Fibroblast of gingiva (primary cell): Measurements from ENCODE around the gene KCNT2.
A peak's percentile ranks its signal among the peaks of the same experiment; 100 is the strongest.
"Not testable (repeated sequence)": the region's sequence is repeated elsewhere in the genome, so short reads cannot be mapped to it uniquely, and the experiment has no call there.

ENCODE experiments used
- DNase-seq: peaks from one replicate; pipeline ENCODE4 v3.0.0-alpha.2; 2011; ENCODE audit warnings: low read depth

KCNT2 gene

DNA sequence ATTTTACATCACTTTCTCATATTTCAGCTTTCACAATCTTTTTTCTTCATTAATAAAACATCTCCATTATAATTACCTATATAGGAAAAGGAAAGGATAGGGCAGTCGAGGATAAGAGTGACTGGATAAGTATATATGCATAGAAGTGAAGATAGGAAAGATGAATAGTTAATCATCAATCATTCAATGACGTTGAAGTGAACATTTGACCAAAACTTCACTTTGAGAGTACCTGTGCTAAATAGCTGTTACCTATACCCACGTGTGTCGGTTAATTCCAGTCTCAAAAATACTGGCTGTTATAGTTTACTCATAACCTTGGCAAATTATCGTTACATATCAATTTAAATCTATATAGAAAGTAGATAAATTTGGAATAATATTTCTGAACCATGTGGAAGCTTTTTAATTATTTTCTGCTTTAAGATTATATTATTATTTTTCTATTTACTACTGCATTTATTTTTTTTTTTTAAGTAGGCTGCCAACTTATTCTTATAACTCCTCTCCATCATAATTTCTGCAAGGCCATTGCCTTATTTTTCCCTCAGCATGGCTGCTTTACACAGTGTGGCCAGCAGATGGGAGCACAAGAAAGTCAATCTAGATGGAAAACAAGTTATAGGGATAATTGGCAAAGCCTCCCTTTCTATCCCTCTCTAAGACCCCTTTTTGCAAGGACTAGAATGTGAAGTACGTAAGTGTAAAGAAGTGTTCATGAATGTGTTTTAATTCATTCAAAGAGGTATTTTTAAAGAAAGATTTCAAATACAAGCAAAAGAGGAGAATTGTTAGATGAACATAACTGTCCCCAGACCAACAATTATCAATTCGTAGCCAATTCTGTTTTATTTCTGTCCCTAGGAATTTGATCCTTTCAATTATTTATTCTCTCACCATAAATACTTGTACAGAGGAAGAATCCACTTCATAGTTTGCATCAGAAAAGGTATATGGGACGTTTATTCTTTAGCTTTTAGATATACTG, 290.4 kb downstream of the KCNT2 start:
- peak; percentile 41 for DNase-seq

DNA sequence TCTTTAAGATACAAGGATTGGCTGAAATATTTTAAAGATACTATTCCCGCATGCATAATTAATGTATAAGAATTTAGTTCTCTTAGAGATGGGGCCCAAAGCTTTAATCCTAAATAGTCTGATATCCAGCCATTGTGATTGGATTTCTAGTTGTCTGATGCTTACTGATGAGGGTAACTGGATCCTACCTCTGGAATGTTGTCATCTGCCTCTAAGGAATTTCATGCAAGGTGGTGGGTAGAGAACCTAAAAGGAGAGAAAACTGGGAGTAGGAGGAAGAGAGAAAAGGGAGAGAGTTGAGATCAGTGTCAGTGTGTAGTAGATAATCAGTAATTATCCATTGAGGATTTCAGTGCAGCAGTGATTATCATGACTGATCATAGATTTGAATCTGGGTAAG, 295.5 kb downstream of the KCNT2 start:
- DNase-seq = no peak

DNA sequence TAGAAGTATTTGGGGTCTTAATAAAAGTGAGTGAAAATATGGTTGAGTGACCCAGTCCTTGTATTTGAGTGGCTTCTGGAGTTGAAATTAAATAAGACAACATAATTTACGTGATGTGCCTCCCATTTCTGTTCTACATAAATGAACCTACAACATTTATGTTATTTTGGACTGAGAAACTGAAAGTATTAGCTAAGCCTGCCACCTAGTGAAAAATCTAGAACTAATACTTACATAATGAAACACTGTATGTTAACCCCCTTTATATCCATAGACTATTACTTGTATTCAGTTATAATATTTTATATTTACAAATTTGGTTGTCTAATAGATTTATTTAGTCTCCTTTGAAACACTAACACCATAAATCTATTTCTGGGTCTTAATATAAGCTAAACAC, 298.9 kb downstream of the KCNT2 start:
- DNase-seq = peak; percentile 35

DNA sequence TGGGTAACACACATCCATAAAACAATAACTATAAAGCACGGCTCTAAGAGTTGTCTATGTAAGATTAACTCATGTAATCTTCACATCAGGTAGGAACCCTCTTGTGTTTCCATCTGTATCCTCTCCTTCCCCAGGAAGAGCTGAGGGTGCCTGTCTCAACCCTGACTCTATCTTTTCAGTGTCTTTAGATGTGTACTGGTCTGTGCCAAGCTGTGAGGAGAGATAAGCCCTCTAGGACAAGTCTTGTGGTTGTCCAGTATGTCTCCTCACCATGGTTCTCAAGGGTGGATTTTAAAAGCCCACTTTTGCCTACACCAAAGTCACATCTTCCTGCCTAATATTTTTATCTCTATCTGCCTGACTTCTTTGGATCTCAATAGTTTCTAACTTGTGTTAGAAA, 300.1 kb downstream of the KCNT2 start:
- no peak for DNase-seq

DNA sequence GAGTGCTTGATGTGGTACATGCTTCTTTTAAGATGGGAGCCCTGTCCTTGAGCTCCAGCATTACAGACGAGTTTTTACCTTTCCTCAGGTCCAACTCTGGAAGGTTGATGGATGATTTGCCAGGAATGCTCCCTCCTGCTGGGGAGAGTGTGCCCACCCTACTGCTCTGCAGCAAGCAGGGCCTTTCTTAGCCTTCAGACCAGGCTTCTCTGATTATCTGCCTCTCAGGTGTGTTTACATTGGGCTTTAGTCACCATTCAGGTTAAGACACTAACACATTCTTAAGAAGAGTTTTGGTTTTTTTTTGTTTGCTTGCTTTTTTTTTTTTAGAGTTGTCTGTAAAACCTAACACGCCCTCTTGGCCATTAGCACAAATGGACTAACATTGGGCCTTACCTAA, 301.8 kb downstream of the KCNT2 start:
- no peak for DNase-seq

DNA sequence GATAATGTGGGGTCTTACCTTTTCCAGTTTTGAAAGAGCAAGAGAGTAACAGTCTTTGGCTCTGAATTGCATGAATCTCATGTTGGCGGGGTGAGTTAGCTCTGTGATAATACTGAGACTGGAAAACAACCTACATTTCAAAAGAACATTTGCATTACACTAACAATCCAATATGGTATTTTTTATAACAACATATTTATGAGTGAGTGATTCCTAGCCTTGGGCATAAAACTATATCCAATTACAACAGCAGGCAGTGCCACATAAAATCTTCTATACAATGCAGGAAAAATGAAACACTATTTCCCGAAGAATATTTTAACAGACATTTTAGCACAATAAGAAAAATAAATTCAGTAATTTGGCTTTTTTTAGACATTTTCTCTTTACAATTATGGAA, 303.0 kb downstream of the KCNT2 start:
- no peak for DNase-seq

DNA sequence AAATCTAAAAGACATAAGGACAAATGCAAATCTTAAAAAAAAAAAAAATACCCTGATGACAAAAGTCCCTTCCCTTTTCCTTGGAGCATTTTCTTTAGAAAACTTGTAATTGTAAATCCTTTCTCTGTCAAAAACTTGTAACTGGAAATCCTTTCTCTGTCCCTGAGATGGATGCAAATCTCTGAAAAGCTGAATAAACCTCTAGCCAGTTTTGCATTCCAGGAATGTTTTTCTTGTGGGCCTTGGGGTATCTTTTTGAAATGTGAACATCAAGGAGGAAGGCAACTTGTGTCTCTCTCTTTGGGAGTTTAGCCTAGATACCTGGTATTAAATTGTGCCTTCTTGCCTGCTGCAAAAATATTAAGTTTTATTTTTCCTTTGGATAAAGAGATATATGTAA, 305.3 kb downstream of the KCNT2 start:
- no peak for DNase-seq

DNA sequence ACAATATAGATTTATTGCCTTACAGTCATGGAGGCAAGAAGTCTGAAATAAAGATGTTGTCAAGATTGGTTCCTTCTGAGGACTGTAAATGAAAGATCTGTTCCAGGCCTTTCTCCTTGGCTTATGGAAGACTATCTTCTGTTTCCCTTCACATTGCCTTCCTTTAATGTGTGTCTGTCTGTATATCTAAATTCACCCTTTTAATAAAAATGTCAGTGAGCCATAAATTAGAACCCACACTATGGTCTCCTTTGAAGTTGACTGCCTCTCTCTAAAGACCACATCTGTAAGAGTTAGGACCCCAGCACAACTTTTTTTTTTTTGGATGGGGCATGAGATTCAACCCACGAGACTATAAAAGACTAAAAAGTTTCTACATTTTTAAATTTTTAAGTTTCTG, 305.8 kb downstream of the KCNT2 start:
- no peak for DNase-seq

DNA sequence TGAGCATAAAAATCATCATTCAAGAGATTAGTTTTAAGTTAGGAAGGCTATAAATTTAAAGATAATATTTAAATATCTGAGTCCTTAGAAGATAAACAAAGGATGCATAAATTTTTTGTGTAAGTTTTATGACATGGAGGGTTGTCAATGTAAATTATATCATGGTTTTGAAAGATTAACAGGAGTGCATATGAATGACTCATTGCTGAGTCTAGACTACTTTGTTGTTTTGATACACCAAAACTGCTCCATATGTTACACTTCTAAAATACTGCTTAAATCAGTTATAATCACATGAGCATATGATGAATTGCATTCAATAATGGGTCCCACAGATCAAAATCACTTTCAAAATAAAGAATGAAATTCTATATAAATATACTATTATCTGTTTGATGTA, 312.5 kb downstream of the KCNT2 start:
- DNase-seq = no peak

DNA sequence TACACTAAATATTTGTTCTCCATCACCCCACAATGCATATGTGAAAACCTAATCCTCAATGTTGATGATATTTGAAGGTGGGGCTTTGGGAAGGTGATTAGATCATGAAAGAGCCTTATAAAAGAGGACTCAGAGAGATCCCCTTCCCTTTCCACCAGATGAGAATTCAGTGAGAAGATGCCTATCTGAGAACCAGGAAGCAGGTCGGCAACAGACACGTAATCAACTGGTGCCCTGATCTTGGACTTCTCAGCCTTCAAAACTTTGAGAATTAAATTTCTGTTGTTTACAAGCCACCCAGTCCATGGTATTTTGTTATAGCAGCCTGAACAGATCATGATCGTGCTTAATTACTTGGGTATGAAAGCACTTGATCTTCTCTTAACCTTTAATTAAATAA, 329.4 kb downstream of the KCNT2 start:
- no peak for DNase-seq

DNA sequence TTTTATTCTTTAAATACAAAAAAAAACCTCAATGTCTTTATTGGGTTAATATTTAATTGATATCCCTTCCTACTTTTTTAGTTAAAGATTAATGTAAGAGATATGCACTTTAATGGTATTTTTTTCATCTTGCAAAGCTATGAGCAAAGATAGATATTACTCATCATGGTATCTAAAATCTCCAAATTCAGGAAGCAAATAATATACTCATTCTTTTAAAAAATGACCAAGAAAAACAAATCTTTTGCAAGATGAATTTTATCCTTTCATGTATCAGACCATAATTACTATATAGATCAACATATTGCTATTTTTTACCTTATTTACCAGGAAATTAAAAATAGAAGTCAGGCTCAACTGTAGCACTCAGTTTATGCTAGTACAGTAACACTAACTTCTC, 330.4 kb downstream of the KCNT2 start:
- DNase-seq = no peak

DNA sequence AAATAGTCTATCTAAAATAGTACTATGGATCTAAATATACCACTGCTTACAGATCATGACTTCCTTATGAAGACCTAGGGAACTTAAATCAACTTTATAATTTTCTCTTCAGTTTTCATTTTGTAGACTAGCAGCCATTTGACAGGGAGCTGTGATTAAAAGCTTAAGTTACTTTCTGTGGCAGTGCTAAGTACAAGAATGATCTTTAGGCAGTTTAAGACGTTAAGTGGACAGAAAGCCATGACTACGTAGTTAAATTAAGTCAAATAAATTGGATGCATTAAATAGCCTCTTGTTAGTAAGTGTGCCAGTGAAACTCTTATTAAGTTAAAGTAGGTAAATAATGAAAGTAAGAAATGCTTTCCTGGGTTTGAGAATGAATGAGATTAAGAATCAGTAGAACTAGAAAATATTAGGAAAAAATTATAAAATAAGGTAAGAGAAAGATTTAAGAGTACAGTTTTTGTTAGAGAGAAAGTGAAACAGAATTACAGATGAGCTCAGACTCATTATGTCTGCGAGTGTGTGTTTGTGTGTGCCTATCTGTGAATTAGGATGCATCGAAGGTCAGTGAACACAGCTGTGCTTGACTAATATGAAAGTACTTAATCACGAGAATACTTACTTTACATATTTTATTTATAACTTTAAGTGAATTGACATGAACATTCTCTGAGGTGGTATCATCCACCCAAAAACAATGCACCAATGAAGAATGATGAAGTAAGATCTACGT, 336.9 kb downstream of the KCNT2 start:
- no peak for DNase-seq

DNA sequence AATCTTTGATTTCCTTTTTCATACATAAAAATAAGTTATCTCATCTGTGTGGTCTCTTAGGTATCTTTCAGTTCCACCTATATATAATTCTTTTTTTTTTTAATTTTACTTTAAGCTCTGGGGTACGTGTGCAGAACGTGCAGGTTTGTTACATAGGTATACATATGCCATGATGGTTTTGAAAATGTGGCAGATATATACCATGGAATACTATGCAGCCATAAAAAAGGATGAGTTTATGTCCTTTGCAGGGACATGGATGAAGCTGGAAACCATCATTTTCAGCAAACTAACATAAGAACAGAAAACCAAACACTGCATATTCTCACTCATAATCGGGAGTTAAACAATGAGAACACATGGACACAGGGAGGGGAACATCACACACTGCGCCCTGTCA, 345.2 kb downstream of the KCNT2 start:
- not testable (repeated sequence) for DNase-seq

DNA sequence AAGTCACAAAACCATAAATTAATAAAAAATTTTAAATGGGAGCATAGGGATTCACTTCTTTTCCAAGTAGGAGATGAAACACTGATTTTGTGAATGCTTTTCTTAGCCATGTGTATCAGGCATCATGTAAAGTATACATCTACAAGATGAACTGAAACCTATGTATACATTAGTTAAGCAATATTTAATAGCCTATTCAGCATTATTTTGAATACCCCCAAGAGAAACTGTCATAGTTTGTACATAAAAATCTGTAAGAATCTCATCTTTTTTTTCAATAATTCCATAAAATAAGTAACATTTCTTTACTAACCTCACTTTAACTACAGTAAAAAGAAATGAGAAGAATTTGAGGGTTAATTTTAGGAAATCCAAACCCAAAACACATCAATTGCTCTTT, 348.0 kb downstream of the KCNT2 start:
- DNase-seq = no peak

DNA sequence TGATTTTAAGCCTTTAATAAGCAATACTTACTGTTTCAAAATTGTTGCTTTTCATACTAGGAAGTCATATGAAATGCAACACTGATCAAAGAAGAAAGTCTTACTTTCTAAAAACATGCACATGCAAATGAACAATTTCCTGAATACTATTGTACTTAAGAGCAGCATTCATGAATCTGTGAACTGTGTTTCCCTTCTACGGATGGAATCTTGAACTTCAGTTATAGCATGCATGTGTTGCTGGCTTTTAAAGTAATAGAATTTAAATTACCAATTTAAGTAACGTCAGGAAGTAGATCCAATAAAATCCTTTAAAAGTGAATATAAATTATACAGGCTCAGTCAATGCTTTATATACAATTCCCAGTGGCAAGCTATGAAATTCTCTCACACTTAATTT, 348.9 kb downstream of the KCNT2 start:
- no peak for DNase-seq

DNA sequence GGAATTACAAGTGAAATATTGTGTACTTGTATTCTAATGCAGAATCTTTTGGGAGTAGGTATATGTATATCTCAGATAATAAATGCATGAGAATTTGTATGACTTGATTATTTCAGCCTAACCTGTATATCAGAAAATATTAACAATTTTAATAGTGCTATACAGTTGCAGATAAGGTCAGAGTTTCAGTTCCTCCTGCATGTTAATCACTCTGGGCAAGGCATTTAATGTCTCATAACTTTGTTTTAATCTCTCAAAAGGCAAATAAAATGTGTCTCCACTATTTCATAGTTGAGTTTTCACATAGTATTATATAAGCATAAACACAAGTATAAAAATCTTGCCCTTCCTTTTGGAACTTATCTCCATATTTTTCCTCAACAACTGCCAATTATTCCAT, 352.5 kb downstream of the KCNT2 start:
- DNase-seq = no peak

DNA sequence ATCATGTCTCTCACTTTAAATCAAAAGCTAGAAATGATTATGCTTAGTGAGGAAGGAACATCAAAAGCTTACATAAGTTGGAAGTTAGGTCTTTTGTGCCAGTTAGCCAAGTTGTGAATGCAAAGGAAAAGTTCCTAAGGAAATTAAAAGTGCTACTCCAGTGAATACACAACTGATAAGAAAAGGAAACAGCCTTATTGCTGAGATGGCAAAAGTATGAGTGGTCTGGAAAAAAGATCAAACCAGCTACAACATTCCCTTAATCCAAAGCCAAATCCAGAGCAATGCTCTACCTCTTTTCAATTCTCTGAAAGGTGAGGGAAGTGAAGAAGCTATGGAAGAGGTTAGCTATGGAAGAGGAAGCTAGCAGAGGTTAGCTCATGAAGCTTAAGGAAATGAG, 378.7 kb downstream of the KCNT2 start:
- no peak for DNase-seq

DNA sequence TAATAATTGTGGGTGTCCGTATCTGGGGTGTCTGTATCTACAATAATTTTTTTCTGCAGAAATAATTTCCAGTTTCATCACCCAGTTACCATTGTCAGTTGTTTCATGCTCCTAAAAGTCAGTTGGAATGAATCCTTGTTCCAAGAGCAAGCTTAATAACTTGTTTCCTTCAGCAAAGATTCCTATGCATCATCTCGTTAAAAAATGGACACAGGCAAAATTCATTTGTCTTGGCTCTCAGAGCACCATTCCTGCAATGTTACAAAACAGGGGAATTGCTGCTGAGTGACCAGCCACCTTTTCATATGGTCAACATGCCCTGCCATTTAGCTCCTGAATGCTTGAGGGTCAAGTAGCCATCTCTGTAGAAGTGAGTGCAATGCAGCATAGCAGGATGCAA, 393.4 kb downstream of the KCNT2 start:
- peak; percentile 13 for DNase-seq

DNA sequence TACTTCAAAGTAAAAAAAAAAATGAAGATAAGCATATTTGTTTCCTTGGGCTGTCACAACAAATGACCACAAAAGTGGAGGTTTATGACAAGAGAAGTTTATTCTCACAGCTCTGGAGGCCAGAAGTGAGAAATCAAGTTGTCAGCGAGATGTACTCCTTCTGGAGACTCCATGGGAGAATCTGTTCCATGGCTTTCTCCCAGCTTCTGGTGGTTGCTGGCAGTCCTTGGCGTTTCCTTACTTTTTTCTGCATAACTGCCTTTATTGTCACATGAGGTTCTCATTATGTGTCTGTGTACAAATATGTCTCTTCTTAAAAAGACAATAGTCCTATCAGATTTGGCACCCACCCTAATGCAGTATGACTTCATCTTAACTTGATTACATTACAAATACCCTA, 398.3 kb downstream of the KCNT2 start:
- DNase-seq = peak; percentile 78

DNA sequence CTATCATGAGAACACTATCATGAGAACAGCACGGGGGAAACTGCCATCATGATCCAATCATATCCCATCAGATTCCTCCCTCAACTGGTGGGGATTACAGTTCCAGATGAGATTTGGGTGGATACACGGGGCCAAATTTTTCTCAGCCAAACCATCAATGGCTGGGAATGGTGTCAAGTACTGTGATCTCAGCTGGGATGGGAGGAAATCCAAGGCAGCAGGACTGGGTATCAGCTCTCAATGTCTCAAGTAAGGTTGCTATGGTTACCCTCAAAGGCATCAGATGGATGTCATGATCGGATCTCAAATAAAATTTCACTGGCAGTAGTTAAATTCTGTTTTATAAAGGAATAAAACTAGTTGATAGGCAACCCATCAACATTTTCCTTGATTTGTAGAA, 399.0 kb downstream of the KCNT2 start:
- peak; percentile 27 for DNase-seq

DNA sequence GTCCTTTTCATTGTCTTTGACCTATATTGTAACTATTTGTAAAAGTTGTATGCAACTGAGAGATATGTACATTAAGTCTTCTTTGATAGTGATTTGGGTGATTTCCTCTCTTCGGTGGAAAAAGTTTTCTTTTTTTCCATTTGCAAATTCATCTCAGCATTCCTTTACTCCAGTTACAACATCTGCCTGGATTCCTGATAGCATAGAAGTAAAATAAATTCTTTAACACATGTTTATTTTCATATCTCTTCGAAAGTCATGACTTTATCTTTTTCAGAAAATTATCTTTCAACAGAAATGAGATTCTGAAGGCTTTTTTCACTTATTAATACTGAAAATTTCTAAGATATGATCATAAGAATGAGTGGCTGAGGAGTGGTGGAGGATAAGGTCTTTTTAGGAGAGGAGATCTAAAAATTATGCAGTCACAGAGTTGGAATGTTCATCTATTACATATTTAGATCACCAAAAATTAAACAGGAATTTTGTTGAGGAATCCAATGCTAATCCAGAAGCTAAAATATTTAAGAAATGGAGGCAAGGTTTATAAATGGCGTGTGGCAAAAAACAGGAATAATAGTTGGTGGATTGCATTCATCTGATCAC, 400.5 kb downstream of the KCNT2 start:
- DNase-seq = no peak

DNA sequence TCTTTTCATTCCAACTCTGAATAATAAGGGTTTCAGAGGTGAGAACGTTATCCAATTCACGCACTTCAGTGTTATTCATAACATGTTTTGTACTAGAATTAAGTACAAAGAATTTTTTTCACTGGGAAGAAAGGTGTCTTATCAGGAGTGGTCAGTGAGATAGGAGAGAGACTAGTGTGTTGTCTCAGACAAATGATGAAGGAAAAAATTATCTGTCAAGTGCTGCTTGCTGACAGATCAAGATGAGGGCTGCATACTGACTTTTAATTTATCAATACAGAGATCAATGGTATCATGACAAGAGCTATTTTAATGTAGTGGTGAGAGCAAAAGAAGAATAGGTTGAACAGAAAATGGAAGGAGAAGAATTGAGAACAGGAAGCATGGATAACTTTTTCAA, 402.4 kb downstream of the KCNT2 start:
- no peak for DNase-seq

DNA sequence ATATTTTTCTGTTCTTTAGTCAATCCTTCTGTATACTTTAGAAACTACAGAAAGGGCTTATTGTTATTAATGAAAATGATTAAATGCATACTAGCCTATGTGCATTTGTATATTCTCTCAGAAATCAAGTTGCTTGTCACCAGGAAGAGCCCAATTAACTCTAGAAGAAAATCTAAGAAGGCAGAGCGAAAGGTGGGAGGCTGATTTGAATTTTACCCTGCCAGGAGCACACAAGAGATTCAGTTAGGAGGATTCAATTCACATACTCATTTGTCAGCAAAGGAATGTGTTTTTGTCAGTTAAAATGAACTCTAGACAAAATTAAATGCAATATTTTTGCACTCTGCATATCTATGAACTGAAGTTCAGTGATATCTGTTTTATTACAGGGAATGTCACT, 411.8 kb downstream of the KCNT2 start:
- no peak for DNase-seq
